A673 (cell line): ENCODE measurements around the gene TCEA3. TPM values are rescaled to one million over a fixed set of nuclear protein-coding genes. Genes with fewer than 3 reads are reported as not detected.

Experiments used
- BruUV-seq: library from RNA; stranded (reverse); fragments of 400-500 nt; replicated peaks from 2 replicates; lab custom pipeline; 2021; lab: Mats Ljungman, UMichigan
- CTCF ChIA-PET: fragments of 300-600 bp; sonication (Branson Sonifier 250); formaldehyde crosslinking; loops from one replicate; lab custom pipeline; 2022; ENCODE audit warnings: antibody characterized with exemption; lab: Charles Lee
- POLR2A ChIA-PET: fragments of 300-600 bp; sonication (Branson Sonifier 250); formaldehyde crosslinking; loops from one replicate; lab custom pipeline; 2022; ENCODE audit warnings: antibody characterized with exemption; ENCODE audit not compliant: low non-redundant PET; lab: Charles Lee
- DNase-seq: peaks from one replicate; pipeline ENCODE4 v3.0.0-alpha.2; 2015; ENCODE audit warnings: low spot score
- H3K27ac ChIP-seq: fragments of 200-600 bp; sonication (generic); 2 replicates; pipeline ENCODE4 v1.5.1; 2016; ENCODE audit warnings: mixed run types, low read depth, mild to moderate bottlenecking, mixed read lengths, antibody characterized with exemption, low read length; ENCODE audit not compliant: poor library complexity, severe bottlenecking
- H3K27me3 ChIP-seq: fragments of 200-600 bp; sonication (generic); replicated peaks from 2 replicates; pipeline ENCODE4 v1.6.1; 2017; ENCODE audit warnings: mixed run types, low read depth, mild to moderate bottlenecking, mixed read lengths, antibody characterized with exemption, low read length; ENCODE audit not compliant: insufficient read depth, poor library complexity
- H3K36me3 ChIP-seq: fragments of 200-600 bp; sonication (generic); 2 replicates; pipeline ENCODE4 v1.6.1; 2016; ENCODE audit warnings: mixed run types, mild to moderate bottlenecking, mixed read lengths, antibody characterized with exemption, low read length; ENCODE audit not compliant: insufficient read depth, poor library complexity, severe bottlenecking
- H3K4me1 ChIP-seq: fragments of 200-600 bp; sonication (generic); 2 replicates; pipeline ENCODE4 v1.6.1; 2017; ENCODE audit warnings: mixed run types, mild to moderate bottlenecking, mixed read lengths, antibody characterized with exemption, low read length; ENCODE audit not compliant: insufficient read depth, poor library complexity, severe bottlenecking
- H3K4me3 ChIP-seq: fragments of 200-600 bp; sonication (generic); 2 replicates; pipeline ENCODE4 v1.5.1; 2016; ENCODE audit warnings: low read depth, mixed run types, mild to moderate bottlenecking, mixed read lengths, low read length; ENCODE audit not compliant: poor library complexity, severe bottlenecking
- H3K9me3 ChIP-seq: fragments of 200-600 bp; sonication (generic); 2 replicates; pipeline ENCODE4 v1.6.1; 2016; ENCODE audit warnings: mixed run types, low read depth, mild to moderate bottlenecking, mixed read lengths, antibody characterized with exemption, low read length; ENCODE audit not compliant: poor library complexity, severe bottlenecking
- CTCF ChIP-seq: fragments of 300-800, 200-600 bp; sonication (generic); conservative IDR thresholded peaks from 2 replicates; pipeline ENCODE4 v1.5.1; 2017; ENCODE audit warnings: low read depth, mild to moderate bottlenecking, antibody characterized with exemption, low read length, moderate library complexity, mixed read lengths
- EZH2 ChIP-seq: fragments of 200-600 bp; sonication (generic); IDR thresholded peaks from 2 replicates; pipeline ENCODE4 v1.6.1; 2017; ENCODE audit warnings: borderline replicate concordance, low read depth, mild to moderate bottlenecking, mixed read lengths, antibody characterized with exemption, low read length; ENCODE audit not compliant: poor library complexity, severe bottlenecking
- intact Hi-C: fragments of 100-400 bp; cut with micrococcal nuclease; formaldehyde crosslinking; loops from one replicate; pipeline ENCODE4 v1.10.0; 2022; ENCODE audit not compliant: unreplicated experiment
- total RNA-seq: library from RNA; stranded (reverse); gene quantifications from 2 replicates; pipeline ENCODE4 v1.2.3, GENCODE V29; 2021

The TCEA3 gene
- total RNA-seq, 1 experiment from 2014 or later: 0.99 TPM

DNA sequence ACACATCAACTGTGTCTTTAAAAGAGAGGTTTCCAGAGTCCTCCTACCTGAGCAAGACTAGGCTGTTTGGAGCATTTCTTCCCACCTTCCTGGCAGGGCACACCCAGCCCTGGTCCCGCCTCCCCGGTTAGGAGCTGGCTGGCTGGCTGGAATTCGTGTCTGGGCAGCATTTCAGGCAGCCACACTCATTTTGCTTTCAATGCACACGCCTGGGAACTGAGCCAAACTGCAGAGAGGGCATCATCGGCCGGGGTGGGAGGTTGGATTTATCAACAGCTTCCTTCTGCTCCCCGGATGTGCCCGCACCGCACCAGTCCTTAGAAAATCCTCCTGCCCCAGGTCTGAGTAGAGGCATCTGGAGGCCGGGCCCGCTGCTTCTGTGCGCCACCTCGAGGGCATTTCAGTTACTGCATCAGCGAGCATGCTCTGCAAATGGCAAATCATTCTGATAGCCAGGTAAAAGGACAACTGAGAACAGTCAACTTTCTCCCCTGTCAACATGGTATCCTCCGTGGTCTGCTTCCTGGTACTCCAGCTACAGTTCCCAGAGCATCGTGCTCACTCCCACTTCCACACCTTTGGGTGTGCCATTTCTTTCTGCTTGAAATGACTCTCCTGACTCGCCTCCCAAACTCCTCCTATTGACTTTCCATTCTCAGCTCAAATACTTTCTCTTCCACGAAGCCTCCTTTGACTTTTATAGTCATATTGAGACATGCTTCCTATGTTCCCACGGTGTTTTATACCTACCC is 20.6 kb downstream of the TCEA3 start:
- Histone ChIP-seq H3K27me3 (no peaks in the 10 kb centered on the region), H3K4me3 (no peak overlapping the region), H3K9me3 (no peaks in the 10 kb centered on the region), H3K27ac (peak overlapping the region; percentile 7), H3K4me1 (peaks cover 27% of the 10 kb centered on the region), H3K36me3 (no peaks in the 10 kb centered on the region)
- CTCF ChIA-PET: interaction anchor here (0.6 to 1.2 kb wide), 17 partner anchors 8 to 305 kb away, joined by 3 to 9 read pairs (median 3); partner anchors contain the start of genes HNRNPR, HTR1D and ZNF436
- peak; percentile 97 for TF ChIP-seq CTCF
- TF ChIP-seq EZH2: no peak
- no TSS peak for BruUV-seq
- POLR2A ChIA-PET: interaction anchor here (0.5 to 0.6 kb wide), 3 partner anchors 15 to 60 kb away, joined by 3 to 14 read pairs (median 8); partner anchors contain the start of gene HNRNPR
- peak; percentile 97 for DNase-seq
- intact Hi-C loops: loop anchor here (5.0 to 10.0 kb wide), 3 partner anchors 89 to 427 kb away; no protein-coding TSS in a partner anchor

DNA sequence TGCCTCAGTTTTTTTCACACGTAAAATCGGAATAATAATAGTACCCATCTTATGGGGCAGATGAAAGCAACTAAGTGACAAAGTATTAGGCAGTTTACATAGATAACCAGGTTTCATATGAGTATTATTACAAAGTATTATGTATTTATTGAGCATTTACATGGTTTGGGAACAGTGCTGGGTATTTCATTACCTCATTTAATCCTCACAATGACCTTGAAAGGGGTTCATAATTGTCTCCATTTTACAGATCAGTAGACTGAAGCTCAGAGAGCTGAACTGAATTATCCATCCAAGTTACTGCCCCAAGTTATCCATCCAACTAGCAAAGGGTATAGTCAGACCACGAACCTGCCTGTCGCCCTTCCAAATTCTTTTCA is 21.2 kb downstream of the TCEA3 start:
- peaks cover 27% of the 10 kb centered on the region for H3K4me1 ChIP-seq
- CTCF ChIA-PET: interaction anchor here (0.6 to 1.2 kb wide), 16 partner anchors 8 to 304 kb away, joined by 3 to 9 read pairs (median 3); partner anchors contain the start of genes HNRNPR, HTR1D and ZNF436
- no peaks in the 10 kb centered on the region for H3K36me3 ChIP-seq
- no peaks in the 10 kb centered on the region for H3K9me3 ChIP-seq
- intact Hi-C loops: loop anchor here (5.0 to 10.0 kb wide), 3 partner anchors 89 to 426 kb away; no protein-coding TSS in a partner anchor
- DNase-seq: no peak
- no peak overlapping the region for H3K4me3 ChIP-seq
- H3K27ac ChIP-seq: peak overlapping the region; percentile 7
- TF ChIP-seq CTCF: no peak
- no peak for TF ChIP-seq EZH2
- no peaks in the 10 kb centered on the region for H3K27me3 ChIP-seq
- POLR2A ChIA-PET: interaction anchor here (0.5 kb wide), 1 partner anchor 59 kb away, joined by 14 read pairs; the partner anchor contains the start of gene HNRNPR
- BruUV-seq: no TSS peak

DNA sequence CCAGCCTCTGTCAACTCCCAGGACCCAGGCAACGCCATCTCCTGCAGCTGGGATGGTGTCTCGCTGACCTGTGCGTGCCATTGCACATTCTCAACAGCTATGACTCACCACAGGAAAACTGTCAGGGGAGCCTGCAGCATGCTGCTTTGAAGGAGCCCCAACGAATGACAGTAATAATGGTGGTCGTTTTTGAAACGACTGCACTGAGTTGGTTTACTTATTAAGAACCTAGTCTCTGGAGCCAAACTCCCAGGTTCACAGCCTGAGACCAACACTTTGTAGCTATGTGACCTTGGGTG is 21.6 kb downstream of the TCEA3 start:
- Histone ChIP-seq H3K4me3 (no peak overlapping the region), H3K4me1 (peaks cover 27% of the 10 kb centered on the region), H3K27ac (peak overlapping the region; percentile 7), H3K27me3 (no peaks in the 10 kb centered on the region), H3K9me3 (no peaks in the 10 kb centered on the region), H3K36me3 (no peaks in the 10 kb centered on the region)
- BruUV-seq: no TSS peak
- TF ChIP-seq CTCF (no peak), EZH2 (no peak)
- intact Hi-C loops: loop anchor here (5.0 to 10.0 kb wide), 3 partner anchors 88 to 426 kb away; no protein-coding TSS in a partner anchor
- CTCF ChIA-PET: interaction anchor here (0.6 to 1.2 kb wide), 4 partner anchors 16 to 304 kb away, joined by 3 to 9 read pairs (median 5); no protein-coding TSS in a partner anchor
- DNase-seq: peak; percentile 42
- POLR2A ChIA-PET: no interaction called here
